ENCODE results near the gene LCN10.

Gene LCN10

GRCh38 chr9:136690104-136690805, 52.5 kb downstream of the LCN10 start:
- no peak for DNase-seq (ENCODE audit: extremely low read depth in 1 of 2, low read depth in 1 of 2)

DNA sequence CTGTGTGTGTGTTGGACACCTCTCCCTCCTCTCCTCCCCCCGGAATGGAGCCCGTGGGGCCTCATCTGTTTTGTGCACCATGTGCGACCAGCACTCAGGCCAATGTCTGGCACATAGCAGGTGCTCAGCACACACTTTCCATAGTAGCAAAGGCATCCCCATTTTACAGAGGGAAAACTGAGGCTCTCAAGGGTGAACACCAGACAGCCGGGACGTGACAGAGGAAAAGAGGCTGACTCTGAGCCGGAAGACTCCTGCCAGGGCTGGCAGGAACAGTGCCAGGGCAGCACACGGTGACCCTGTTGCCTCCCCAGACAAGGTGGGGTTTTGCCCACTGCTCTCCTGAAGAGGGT, 53.7 kb downstream of the LCN10 start:
- DNase-seq (ENCODE audit: extremely low read depth in 1 of 2, low read depth in 1 of 2) = no peak

GRCh38 chr9:136688274-136689107, 54.2 kb downstream of the LCN10 start:
- DNase-seq (ENCODE audit: extremely low read depth in 1 of 2, low read depth in 1 of 2) = no peak

Data from stimulated activated CD8-positive, alpha-beta memory T cell treated with anti-CD3 and anti-CD28 coated beads, Interleukin-7, amount 100 ng/mL, for 48 hours (primary cell).